ENCODE results near the gene ABCG4.
"Not testable (repeated sequence)": the region's sequence is repeated elsewhere in the genome, so short reads cannot be mapped to it uniquely, and the experiment has no call there.

ABCG4 gene

DNA sequence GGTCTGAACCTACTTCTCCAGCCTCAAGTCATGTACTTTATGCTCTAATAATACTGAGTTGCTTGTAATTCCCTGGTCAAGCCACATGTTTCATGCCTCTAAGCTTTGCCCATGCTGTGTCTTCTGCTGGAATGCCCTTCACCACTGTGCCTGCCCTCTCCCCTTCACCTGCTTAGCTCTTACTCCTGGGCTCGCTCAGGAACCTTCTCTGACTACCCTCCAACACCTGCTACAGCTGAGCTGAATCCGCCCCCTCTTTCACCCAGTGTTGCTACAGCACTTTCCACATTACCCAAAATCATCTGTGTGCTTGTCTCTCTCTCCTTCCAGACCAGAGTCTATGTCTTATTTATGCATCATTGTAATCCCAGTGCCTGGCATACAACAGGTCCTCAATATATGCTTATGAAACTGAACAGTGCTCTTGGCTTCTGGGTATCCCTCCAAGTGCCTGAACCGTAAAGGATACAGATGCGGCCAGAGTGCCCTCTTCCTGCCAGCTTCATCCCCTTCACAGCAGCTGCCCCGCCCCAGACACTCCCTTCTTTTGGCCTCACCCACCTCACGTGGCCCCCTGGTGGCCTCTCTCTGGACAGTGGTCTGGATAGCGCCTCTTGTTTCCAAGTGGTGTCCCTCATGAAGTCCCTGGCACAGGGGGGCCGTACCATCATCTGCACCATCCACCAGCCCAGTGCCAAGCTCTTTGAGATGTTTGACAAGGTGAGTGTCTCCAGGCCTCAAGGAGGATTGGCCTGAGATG lies 7.1 kb downstream of the ABCG4 start:
- DNase-seq: no peak

DNA sequence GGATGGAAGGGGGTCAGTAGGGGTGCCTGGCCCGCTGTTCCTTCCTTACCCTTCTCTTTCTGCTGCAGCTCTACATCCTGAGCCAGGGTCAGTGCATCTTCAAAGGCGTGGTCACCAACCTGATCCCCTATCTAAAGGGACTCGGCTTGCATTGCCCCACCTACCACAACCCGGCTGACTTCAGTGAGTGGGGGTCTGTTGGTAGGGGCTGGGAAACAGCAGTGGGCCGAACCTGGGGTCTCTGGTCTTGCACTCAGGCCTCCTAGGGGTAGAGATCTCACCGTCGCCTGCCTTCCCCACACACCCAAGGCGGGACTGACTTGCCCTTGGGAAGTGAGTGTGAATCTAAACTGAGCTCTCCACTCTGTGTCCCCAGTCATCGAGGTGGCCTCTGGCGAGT lies 7.6 kb downstream of the ABCG4 start:
- DNase-seq: no peak

DNA sequence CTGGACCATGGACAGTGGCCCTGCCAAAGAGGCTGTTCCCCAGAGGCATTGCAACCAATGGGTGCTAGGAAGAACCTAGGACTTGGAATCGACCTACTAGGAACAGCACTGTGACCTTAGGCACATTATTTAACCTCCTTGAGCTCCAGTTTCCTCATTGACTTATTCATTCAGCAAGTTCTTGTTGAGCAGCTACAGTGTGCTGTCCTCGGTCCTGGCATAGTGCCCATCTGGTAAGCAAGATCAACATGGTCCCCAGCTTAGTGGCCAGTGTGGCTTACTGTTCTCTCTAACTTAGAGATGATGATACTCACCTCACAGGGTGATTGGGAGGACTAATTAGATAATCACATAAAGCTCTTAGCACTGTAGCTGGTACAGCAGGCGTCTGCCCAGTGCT lies 8.2 kb downstream of the ABCG4 start:
- no peak for DNase-seq

DNA sequence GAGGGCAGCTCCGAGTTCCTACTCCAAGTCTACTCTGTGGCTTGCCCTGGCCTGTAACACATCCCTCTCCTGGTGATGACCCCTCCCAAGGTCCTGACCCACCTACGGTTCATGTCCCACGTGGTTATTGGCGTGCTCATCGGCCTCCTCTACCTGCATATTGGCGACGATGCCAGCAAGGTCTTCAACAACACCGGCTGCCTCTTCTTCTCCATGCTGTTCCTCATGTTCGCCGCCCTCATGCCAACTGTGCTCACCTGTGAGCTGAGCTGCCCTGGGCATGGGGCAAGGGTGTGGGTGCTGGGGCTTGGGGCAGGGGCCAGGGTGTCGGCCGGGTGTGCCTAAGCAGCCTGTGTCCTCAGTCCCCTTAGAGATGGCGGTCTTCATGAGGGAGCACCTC lies 9.6 kb downstream of the ABCG4 start:
- no peak for DNase-seq

DNA sequence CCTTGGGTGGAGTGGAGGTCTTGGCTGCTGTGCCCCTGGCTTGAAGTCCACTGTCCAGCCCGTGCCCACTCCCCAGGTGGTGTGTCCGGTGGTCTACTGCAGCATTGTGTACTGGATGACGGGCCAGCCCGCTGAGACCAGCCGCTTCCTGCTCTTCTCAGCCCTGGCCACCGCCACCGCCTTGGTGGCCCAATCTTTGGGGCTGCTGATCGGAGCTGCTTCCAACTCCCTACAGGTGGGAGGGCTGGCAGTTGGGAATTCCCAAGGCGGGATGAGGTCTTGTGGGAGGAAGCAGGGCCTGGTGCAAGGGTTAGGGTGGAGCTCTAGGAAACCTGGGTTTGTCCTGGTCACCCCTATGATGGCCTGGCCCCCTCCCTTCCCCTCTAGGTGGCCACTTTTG lies 11.3 kb downstream of the ABCG4 start:
- DNase-seq: no peak

DNA sequence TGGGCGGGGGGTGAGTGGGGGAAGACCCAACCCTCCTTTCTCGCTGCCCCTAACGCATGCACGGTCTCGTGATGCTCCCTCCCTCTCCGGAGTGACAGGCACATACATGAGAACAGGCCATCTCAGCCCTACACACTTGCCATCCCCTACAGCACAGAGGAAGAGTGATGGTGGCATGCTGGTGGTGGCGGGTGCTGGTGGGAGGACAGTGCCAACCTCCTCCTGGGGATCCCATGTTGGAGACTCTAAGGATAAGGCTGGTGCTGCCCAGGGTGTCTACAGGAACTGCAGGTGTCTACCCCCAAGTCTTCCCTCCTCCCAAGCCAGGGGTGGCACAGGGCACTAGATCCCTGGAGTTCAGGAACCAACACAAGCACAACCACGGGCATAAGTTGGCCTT lies 13.0 kb downstream of the ABCG4 start:
- no peak for DNase-seq

DNA sequence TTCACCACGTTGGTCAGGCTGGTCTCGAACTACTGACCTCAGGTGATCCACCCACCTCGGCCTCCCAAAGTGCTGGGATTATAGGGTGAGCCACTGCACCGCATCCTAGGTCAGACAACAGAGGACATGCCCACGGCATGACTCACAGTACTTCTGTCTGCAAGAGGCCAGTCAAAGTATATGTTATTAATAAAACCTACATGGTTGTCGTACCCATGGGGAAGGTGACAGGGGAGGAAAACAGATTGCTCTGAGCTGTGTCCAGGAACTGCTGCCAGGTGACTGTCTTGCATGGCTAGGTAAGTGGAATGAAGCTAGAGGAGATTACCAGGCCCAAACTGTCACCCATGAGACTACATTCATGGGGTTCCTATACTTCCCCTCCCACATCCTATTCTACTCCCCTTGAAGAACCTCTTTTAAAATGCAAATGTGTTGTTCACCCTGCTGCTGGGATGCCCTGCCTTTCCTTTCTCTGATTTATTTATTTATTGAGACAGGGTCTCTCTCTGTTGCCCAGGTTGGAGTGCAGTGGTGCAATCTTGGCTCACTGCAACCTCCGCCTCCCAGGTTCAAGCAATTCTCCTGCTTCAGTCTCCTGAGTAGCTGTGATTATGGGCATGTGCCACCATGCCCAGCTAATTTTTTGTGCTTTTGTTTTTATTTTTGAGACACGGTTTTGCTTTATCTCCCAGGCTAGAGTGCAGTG lies 17.7 kb downstream of the ABCG4 start:
- DNase-seq: no peak

DNA sequence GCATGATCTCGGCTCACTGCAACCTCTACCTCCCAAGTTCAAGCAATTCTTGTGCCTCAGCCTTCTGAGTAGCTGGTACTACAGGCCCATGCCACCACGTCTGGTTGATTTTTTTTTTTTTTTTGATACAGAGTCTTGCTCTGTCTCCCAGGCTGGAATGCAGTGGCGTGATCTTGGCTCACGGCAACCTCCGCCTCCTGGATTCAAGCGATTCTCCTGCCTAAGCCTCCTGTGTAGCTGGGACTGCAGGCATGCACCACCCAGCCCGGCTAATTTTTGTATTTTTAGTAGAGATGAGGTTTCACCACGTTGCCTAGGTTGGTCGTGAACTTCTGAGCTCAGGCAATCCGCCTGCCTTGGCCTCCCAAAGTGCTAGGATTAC lies 18.2 kb downstream of the ABCG4 start:
- DNase-seq: not testable (repeated sequence)

DNA sequence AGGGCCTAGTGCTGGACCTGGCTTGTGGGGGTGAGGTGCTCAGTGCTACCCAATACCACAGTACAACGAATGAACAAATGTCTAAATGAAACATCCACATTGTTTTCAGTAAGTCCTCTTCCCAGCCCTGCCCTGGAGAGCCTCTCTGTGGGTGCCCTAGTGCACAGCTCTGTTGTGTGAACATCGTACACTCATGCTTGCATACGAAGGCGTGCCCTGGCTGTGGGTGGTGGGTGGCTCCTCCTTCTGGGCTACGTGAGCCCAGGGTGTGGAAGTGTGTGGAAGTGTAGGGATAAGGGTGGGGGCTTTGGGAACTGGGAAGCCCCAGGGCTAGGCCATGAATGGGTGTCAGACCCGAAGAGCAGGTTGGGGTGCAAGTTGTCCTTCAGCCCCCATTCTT lies 19.1 kb downstream of the ABCG4 start:
- no peak for DNase-seq

DNA sequence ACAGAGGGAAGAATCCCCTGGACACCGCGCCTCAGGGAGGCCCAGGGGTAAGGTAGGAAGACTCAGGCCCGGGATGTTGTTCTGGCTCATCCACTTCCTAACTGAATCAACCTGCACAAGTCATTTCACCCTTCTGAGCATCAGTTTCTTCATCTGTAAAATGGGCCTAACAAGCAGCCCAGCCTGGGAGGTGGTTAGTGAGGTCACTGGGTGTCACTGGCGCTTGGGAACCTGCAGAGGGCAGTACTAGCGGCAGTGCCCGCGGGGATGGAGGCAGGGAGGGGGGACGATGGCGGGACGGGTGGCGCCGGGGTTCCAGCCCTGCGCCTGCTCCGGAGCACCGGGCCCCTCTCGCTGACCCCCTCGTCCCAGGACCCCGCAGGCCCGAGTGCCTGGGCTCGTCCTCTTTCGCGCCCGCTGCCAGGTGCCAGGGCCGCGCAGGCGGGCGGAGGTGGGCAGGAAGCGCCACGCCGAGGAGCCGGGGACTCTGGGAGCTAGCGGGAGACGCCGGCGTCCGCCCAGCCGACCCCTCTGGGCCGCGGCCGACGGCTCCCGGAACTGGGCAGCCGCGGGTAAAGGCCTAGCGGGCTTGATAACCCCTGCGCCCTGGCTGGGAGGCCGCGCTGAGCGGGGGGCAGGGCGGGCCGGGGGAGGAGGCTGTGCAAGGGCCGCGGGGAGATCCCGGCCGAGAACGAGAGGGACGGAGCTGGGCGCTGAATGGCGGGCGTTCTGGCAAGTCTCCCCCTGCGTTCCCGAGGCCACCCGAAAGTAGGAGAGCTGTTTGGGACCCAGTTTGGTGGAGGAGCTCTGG lies 19.8 kb downstream of the ABCG4 start, which contains the start of gene NLRX1:
TSS of gene NLRX1 (plus strand) at position 255 of the 811 bp plus-strand sequence. CDS start 2,679 bp downstream, outside the sequence.
- peak; percentile 84 for DNase-seq

DNA sequence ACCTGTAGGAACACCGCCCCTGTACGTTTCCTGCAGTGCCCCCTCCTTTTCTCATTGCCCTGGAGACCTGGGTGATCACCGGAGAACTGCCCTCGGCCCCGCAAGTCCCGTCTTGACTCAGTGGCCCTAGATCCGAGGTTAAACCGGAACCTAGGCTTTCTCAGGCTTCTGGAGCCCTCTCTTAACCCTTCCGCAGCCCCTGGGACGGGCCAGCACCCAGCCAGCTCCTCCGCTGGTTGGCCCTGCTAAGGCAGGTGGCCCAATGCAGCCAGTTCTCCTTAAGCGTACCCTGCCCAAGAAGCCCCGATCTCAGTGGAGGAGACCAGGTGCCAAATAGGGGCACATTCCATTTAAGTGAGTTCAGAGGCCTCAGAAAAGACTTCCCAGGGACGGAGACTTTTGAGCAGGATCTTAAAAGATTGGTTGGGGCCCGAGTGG lies 20.4 kb downstream of the ABCG4 start:
- peak; percentile 13 for DNase-seq

DNA sequence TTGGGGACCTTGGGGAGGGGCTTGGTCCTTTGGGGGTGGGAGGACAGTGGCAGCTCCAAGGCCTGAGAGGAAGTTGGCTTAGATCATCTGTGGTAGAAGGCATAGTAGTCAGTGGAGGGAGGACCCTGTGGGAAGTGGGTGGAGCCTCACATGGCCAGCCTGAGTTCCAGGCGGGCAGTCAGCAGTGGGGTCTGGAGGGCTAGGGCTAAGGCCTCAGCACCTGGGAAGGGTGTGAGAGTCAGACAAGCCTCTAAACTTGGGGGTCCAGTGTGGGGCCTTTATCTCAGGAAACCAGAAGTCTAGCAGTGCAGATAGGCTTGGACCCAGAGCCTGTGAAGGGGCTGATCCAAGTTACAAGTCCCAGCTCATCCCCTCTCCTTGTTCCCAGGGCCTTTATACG lies 23.7 kb downstream of the ABCG4 start:
- peak; percentile 17 for DNase-seq

DNA sequence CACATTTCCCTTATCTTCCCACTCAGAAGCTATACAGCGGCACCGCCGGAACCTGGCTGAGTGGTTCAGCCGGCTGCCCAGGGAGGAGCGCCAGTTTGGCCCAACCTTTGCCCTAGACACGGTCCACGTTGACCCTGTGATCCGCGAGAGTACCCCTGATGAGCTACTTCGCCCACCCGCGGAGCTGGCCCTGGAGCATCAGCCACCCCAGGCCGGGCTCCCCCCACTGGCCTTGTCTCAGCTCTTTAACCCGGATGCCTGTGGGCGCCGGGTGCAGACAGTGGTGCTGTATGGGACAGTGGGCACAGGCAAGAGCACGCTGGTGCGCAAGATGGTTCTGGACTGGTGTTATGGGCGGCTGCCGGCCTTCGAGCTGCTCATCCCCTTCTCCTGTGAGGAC lies 24.6 kb downstream of the ABCG4 start:
- no peak for DNase-seq

DNA sequence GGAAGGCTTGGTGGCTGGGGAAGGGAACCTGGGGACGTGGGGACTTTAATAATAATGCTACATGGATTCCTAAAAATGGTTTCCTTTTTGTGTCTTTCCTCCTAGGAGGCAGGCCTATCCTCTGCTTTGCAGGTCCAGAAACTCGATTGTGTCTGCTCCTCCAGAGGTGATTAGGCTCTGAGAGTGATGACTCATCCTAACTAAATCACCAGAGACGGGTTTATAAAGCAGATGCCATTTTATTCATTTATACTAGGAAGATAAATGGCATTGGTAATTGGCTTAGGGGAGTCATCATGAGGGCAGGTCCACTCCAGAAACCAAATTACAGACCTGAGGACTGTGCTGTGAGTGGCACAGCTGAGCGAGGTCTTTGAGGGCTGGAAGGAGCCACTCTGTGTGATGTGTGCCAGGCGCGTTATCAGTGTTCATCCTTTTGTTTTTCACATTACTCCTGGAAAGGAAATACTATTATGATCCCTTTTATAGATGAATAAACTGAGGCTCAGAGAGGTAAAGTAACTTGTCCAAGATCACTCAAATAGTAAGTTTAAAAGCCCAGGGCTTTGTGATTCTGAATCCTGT lies 26.7 kb downstream of the ABCG4 start:
- DNase-seq: no peak

DNA sequence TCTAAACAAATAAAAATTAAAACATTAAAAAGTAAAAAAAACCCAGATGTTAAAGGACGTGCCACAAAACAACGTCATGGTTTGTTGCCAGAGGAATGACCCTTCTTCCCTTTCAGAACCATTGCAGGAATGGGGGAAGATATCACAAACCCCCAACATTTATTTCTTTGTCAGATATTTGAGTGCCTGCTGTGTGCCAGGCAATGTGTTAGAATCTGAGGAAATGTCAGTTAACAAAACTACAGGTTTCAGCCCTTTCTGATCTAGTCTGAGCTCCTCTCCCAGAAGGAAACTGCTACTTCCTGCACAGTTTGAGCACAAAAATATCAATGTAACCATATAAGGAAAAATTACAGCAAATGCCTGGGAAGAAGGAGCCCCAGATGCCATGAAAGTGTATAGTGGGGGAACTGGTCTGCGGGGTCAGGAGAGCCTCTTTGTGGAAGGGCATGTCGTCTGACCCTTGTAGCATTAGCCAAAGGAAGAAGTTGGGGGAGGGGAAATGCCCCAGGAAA lies 29.4 kb downstream of the ABCG4 start:
- no peak for DNase-seq

DNA sequence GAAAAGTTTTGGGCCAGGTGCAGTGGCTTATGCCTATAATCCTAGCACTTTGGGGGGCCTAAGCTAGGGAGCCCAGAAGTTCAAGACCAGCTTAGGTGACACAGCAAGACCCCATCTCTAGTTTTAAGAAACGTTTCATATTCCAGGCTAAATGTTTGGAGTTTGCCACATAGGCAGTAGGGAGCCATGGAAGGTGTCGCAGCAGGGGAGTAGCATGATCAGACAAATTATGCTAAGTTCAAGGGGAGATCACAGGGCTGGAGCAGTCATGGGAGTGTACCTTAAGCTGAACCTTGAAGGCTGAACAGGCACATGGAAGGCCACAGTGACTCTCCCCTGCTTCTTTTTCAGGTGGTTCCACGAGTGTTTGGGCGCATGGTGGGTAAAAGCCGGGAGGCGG lies 30.5 kb downstream of the ABCG4 start:
- DNase-seq: no peak

DNA sequence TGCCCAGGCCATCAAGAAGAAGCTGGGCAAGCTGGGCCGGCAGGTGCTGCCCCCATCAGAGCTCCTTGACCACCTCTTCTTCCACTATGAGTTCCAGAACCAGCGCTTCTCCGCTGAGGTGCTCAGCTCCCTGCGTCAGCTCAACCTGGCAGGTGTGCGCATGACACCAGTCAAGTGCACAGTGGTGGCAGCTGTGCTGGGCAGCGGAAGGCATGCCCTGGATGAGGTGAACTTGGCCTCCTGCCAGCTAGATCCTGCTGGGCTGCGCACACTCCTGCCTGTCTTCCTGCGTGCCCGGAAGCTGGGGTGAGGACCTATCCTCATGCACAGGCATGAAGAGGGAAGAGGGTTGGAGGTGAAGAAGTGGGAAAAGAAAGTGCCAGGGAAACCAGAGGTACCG lies 31.1 kb downstream of the ABCG4 start:
- DNase-seq: no peak

DNA sequence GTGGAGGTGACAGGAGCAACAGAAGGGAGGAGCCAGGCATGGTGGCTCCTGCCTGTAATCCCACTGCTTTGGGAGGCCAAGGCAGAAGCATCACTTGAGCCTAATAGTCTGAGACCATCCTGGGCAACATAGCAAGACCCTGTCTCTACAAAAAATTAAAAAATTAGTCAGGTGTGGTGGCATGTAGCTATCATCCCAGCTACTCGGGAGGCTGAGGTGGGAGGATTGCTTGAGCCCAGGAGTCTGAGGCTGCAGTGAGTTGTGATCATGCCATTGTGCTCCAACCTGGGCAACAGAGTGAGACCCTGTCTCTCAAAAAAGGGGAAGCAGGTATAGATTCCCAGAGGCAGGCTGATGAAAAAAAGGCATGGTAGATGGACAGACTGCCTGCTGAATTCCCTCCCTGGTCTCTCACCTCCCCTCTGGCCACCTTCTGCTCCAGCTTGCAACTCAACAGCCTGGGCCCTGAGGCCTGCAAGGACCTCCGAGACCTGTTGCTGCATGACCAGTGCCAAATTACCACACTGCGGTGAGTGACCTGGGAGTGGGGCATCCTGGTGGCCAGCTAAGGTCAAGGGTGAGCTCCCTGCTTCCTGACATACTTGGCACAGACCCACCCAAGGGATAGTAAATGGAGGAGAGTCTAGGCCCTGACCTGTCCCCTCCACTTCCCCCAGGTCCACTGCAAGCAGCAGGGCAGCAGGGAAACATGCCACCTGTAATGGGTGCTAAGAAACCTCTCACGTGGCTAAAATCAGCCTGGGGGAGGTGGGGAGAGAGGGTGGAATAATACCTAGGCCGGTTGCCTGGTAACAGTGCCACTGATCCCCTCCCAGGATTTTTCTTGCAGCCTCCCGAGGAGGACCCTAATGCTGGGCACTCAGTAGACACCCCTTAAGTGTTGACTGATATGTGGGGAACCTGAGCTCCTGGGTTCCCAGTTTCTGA lies 32.2 kb downstream of the ABCG4 start:
- DNase-seq: no peak

DNA sequence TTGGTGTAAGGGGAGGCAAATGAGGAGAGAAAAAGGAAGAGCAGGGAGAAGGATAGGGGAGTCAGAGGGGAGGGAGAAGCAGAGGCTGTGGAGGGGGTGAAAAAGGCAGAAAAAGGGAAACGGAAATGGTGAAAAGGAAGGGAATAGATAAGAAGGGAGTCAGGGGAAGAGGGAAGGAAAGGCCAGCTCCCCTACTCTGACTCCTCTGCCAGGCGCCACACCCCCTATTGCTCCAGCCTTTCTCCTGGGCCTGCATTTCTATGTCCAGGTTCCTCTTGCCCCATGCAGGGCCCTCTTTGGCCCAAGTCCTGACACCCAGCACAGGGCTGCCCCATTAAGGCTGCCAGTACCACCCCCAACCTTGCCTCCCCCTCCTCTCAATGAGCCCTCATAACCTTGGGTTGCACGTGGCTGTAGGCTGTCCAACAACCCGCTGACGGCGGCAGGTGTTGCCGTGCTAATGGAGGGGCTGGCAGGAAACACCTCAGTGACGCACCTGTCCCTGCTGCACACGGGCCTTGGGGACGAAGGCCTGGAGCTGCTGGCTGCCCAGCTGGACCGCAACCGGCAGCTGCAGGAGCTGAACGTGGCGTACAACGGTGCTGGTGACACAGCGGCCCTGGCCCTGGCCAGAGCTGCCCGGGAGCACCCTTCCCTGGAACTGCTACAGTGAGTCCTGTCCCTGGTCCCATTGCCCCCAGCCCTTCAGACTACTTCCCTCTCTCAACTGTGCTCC lies 33.0 kb downstream of the ABCG4 start:
- DNase-seq: no peak

DNA sequence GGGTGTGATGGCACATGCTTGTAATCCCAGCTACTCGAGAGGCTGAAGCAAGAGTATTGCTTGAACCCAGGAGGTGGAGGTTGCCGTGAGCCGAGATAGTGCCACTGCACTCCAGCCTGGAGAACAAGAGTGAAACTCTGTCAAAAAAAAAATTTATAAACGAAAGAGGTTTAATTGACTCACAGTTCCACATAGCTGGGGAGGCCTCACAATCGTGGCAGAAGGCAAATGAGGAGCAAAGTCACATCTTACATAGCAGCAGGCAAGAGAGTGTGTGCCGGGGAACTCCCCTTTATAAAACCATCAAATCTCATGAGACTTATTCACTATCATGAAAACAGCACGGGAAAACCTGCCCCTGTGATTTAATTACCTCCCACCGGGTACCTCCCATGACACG lies 35.5 kb downstream of the ABCG4 start:
- not testable (repeated sequence) for DNase-seq

DNA sequence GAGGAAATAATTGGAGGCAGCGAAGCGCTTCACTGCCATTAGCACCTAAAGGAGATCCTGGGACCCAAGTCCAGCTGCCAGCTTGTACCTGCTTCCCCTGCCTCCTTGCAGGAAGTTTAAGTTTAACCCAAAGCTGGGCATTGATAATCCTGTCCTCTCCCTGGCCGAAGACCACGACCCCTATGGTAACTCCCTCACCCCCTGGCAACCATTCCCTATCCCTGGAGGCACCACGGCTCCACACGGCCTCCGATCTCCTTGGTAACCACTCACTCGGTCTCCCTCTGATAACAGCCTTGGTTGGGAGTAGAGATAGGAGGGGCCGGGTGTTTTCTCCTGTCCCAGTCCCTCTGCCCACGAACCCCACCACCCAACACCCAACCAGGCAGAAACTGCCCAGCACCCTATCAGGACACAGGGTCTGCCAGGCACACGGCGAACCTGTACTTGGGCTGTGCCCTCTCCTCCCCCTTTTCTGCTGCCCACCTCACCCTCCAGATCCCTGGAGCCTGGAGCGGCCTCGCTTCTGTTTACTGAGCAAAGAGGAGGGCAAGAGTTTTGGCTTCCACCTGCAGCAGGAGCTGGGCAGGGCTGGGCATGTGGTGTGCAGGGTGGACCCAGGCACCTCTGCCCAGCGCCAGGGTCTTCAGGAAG lies 37.3 kb downstream of the ABCG4 start:
- no peak for DNase-seq
